NCI-H524 (cell line): ENCODE data around the gene KIF5B.
"Not testable (repeated sequence)": the region's sequence is repeated elsewhere in the genome, so short reads cannot be mapped to it uniquely, and the experiment has no call there.

Experiments used
- DNase-seq, 2 experiments: peaks; one replicate each; lab custom pipeline; 2025; lab: John Stamatoyannopoulos, UW

Gene KIF5B

GRCh38 chr10:32056136-32057035 is at the start of gene KIF5B:
Gene KIF5B, minus strand, starts transcription at chr10:32056425. Its CDS starts 452 bp downstream, at chr10:32055973.
- DNase-seq: peak in 1 of 2 experiments; percentile 56

GRCh38 chr10:32105782-32106382 is 49.7 kb upstream of the KIF5B start:
- DNase-seq: no peak

GRCh38 chr10:32104622-32105509 is 48.6 kb upstream of the KIF5B start:
- DNase-seq: no peak

- no peak for DNase-seq
Observed at GRCh38 chr10:32104181-32104580, 48.0 kb upstream of the KIF5B start.

- no peak for DNase-seq
Observed at GRCh38 chr10:32103721-32104120, 47.5 kb upstream of the KIF5B start.

- DNase-seq: not testable (repeated sequence)
Observed at GRCh38 chr10:32098566-32099259, 42.5 kb upstream of the KIF5B start.

GRCh38 chr10:32095116-32095733 is 39.0 kb upstream of the KIF5B start:
- DNase-seq: no peak

GRCh38 chr10:32093650-32094049 is 37.4 kb upstream of the KIF5B start:
- DNase-seq: no peak

- no peak for DNase-seq
Observed at GRCh38 chr10:32091046-32091445, 34.8 kb upstream of the KIF5B start.

- DNase-seq: no peak
Observed at GRCh38 chr10:32084185-32084851, 28.1 kb upstream of the KIF5B start.

- DNase-seq: no peak
Observed at GRCh38 chr10:32077896-32078485, 21.8 kb upstream of the KIF5B start.

- DNase-seq: no peak
Observed at GRCh38 chr10:32073659-32074058, 17.4 kb upstream of the KIF5B start.

GRCh38 chr10:32073128-32073527 is 16.9 kb upstream of the KIF5B start:
- DNase-seq: no peak

- no peak for DNase-seq
Observed at GRCh38 chr10:32072025-32072800, 16.0 kb upstream of the KIF5B start.

- no peak for DNase-seq
Observed at GRCh38 chr10:32070645-32071044, 14.4 kb upstream of the KIF5B start.

- no peak for DNase-seq
Observed at GRCh38 chr10:32068569-32068968, 12.3 kb upstream of the KIF5B start.

- not testable (repeated sequence) for DNase-seq
Observed at GRCh38 chr10:32067931-32068330, 11.7 kb upstream of the KIF5B start.

GRCh38 chr10:32065856-32066255 is 9.6 kb upstream of the KIF5B start:
- DNase-seq: no peak

GRCh38 chr10:32061440-32061839 is 5.2 kb upstream of the KIF5B start:
- DNase-seq: no peak

GRCh38 chr10:32060347-32060746 is 4.1 kb upstream of the KIF5B start:
- no peak for DNase-seq
